Pancreas (tissue), 10 donors: ENCODE results near the gene KCNT2. TPM values are rescaled to one million over a fixed set of nuclear protein-coding genes. Genes with fewer than 3 reads are reported as not detected.
A peak's percentile ranks its signal among the peaks of the same experiment; 100 is the strongest.

Experiments
- ATAC-seq, 4 donors: fragments of 200-7000 bp; cut with Tn5 transposase; one replicate each; pipeline versions ENCODE4 v1.8.0 to v1.9.1; 2020; ENCODE audit warnings: mild to moderate bottlenecking in 4 of 4, moderate library complexity in 4 of 4
- DNase-seq, 6 donors: peaks; one replicate each; pipeline ENCODE4 v3.0.0-alpha.2; 2020
- FAIRE-seq: peaks from 2 replicates; lab custom pipeline; 2012; peaks lifted over from hg19 to GRCh38; lab: Jason Lieb, UNC
- H3K27ac ChIP-seq, 4 donors: fragments of 200-600 bp; sonication (generic); 1 replicate in 3 of 4; 2 replicates in 1 of 4; pipeline versions ENCODE4 v1.5.0 to v1.8.0; 2020
- H3K27me3 ChIP-seq, 4 donors: fragments of 200-600 bp; one replicate each; pipeline ENCODE4 v1.8.0; 2021
- H3K36me3 ChIP-seq, 3 donors: fragments of 200-600 bp; sonication (generic) in 1 of 3; one replicate each; pipeline versions ENCODE4 v1.5.0 to v1.8.0; 2020 to 2021
- H3K4me1 ChIP-seq, 3 donors: fragments of 200-600 bp; one replicate each; pipeline ENCODE4 v1.8.0; 2021
- H3K4me3 ChIP-seq, 4 donors: fragments of 200-600 bp; sonication (generic) in 2 of 4; one replicate each; pipeline versions ENCODE4 v1.5.0 to v1.8.0; 2020 to 2021
- H3K9me3 ChIP-seq, 4 donors: fragments of 200-600 bp; one replicate each; pipeline ENCODE4 v1.8.0; 2021
- WGBS, 2 donors: extraction: QIAGEN DNeasy Blood & Tissue Kit; methylation state at CpG; one replicate each; pipeline ENCODE4 v1.1.7; 2013; 5-methylcytosine and 5-hydroxymethylcytosine counted together
- intact Hi-C, 3 donors: fragments of 100-400 bp; cut with DNase I; formaldehyde crosslinking; loops; one replicate each; pipeline versions ENCODE4 v1.11.1 to v1.14.2; 2022
- polyA plus RNA-seq, 2 donors: library from polyadenylated mRNA; stranded (reverse); fragments of 200-250 nt; gene quantifications; one replicate each; pipeline ENCODE4 v1.2.3, GENCODE V29; 2013
- total RNA-seq, 6 donors: library from RNA; stranded (reverse); fragmentation: NEBNext Ultra II Directional in 4 of 6; extraction: Animal tissue kit (Norgen Biotek cat#: 25700) in 4 of 6; gene quantifications; one replicate each; pipeline versions ENCODE4 v1.2.1 to v1.2.4, GENCODE V29; 2021 to 2023
- TF ChIP-seq, protein P1 (sequence below), 4 donors: fragments of 200-600 bp; sonication (generic) in 3 of 4; IDR thresholded peaks; one replicate each; pipeline versions ENCODE4 v1.5.0 to v1.8.0; 2021; ENCODE audit warnings: antibody characterized with exemption in 4 of 4
- donor health status: healthy with polysubstance abuse.
- donor health status: DM: no; HTN: no; CAD: no; lungs with moderate emphysema.
- donor health status: DM: no; HTN: no; CAD: no.
- donor health status: control.
- donor health status: control.
- donor health status: Bipolar disorder and iron deficiency.
- donor health status: DM: yes; HTN: yes; CAD: no.
- donor health status: DM: no; HTN: no; CAD: no.
- donor health status: DM: no; HTN: no; CAD: no.
- donor health status: DM: yes; HTN: yes; CAD: no.

The KCNT2 gene
- total and polyA plus RNA-seq, 8 donors = 0.19 to 0.67 (median 0.42) TPM

DNA sequence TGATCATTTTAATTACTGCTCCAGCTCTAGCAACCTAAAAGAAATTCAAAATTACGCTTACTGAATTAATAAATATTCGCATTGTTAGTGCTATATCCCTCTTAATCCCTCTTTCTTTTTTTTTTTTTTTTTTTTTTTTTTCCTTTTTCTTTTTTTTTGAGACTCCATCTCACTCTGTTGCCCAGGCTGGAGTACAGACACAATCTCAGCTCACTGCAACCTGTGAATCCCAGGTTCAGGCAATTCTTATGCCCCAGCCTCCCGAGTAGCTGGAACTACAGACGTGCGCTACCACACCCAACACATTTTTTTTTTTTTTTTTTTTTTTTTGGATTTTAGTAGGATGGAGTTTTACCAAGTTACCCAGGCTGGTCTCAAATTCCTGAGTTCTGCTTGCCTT is 157.1 kb downstream of the KCNT2 start:
- FAIRE-seq (no peak), ATAC-seq (no peak), DNase-seq (no peak)
- no peak overlapping the region for H3K4me3 ChIP-seq
- intact Hi-C loops = no loop called here
- 85 to 90% methylated on average over 5 of the region's 5 CpGs for WGBS, 2 donors
- no peaks in the 10 kb centered on the region for H3K36me3 ChIP-seq
- H3K27ac ChIP-seq = no peak overlapping the region
- H3K9me3 ChIP-seq = no peaks in the 10 kb centered on the region
- H3K27me3 ChIP-seq = no peaks in the 10 kb centered on the region
- H3K4me1 ChIP-seq = no peaks in the 10 kb centered on the region
- TF ChIP-seq, protein P1, sequence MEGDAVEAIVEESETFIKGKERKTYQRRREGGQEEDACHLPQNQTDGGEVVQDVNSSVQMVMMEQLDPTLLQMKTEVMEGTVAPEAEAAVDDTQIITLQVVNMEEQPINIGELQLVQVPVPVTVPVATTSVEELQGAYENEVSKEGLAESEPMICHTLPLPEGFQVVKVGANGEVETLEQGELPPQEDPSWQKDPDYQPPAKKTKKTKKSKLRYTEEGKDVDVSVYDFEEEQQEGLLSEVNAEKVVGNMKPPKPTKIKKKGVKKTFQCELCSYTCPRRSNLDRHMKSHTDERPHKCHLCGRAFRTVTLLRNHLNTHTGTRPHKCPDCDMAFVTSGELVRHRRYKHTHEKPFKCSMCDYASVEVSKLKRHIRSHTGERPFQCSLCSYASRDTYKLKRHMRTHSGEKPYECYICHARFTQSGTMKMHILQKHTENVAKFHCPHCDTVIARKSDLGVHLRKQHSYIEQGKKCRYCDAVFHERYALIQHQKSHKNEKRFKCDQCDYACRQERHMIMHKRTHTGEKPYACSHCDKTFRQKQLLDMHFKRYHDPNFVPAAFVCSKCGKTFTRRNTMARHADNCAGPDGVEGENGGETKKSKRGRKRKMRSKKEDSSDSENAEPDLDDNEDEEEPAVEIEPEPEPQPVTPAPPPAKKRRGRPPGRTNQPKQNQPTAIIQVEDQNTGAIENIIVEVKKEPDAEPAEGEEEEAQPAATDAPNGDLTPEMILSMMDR (IDR thresholded peaks at IDR 0.05) = no peak

DNA sequence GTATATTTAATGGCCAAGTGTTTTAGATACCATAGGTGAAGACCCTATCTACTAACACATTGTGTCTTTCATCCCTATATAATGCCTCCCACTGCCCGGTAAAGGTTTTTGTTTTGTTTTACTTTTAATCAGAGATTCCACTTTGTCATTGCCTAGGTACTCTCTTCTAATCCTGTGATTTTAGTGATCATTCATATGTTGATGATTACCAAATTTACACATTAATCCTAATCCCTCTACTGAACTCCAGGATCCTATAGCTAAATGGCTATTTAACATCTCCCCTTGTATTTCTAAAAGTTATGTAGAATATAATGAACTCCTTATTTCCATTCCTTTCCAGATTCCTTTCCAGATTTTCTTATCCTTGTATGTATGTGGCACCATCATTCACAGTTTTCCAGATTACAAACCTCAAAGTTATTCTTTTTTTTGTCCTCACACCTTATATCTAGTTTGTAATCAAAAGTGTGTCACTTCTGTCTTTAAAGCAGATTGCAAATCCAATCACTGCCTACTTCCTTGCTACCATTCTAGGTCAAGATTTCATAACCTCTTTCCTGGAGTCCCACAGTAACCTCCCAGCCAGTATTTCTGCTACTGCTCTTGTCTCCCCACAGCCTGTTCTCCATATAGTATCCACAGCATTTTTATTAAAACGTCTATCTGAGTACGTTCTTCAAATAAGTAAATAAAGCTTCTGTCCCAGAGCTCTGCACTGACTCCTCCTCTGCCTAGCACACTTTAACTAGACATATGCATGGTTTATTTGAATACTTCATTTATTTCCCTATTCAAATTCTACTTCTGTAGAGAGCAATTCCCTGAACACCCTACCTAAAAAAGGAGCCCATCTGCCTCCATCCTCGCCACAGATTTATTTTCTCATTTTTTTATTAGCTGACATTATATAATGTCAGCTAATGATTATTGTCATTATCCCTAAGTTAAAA is 157.8 kb downstream of the KCNT2 start:
- ATAC-seq = peak in 1 of 4 donors; percentile 33
- TF ChIP-seq, protein P1 (IDR thresholded peaks at IDR 0.05) = no peak
- no peak overlapping the region for H3K27ac ChIP-seq
- no peak for DNase-seq
- intact Hi-C loops = no loop called here
- FAIRE-seq = no peak
- H3K4me1 ChIP-seq = peaks cover 0 to 3% (median 0%) of the 10 kb centered on the region in 3 donors
- no peak overlapping the region for H3K4me3 ChIP-seq
- WGBS, 2 donors = 43 to 46% methylated on average over 4 of the region's 4 CpGs
- H3K9me3 ChIP-seq = no peaks in the 10 kb centered on the region
- no peaks in the 10 kb centered on the region for H3K36me3 ChIP-seq
- no peaks in the 10 kb centered on the region for H3K27me3 ChIP-seq

- no peaks in the 10 kb centered on the region for H3K27me3 ChIP-seq
- FAIRE-seq (no peak), ATAC-seq (no peak), DNase-seq (no peak)
- intact Hi-C loops = no loop called here
- H3K27ac ChIP-seq = no peak overlapping the region
- peaks cover 0 to 5% (median 0%) of the 10 kb centered on the region in 3 donors for H3K4me1 ChIP-seq
- H3K9me3 ChIP-seq = no peaks in the 10 kb centered on the region
- TF ChIP-seq, protein P1 (IDR thresholded peaks at IDR 0.05) = no peak
- no peaks in the 10 kb centered on the region for H3K36me3 ChIP-seq
- no peak overlapping the region for H3K4me3 ChIP-seq
These were observed 158.8 kb downstream of the KCNT2 start for GRCh38 chr1:196449460-196449859.

- WGBS, 2 donors = 77 to 90% methylated on average over 1 of the region's 1 CpG
- Histone ChIP-seq H3K4me3 (no peak overlapping the region), H3K9me3 (no peaks in the 10 kb centered on the region), H3K27ac (no peak overlapping the region), H3K36me3 (no peaks in the 10 kb centered on the region), H3K27me3 (no peaks in the 10 kb centered on the region), H3K4me1 (peaks cover 0 to 11% (median 0%) of the 10 kb centered on the region in 3 donors)
- no peak for FAIRE-seq
- no peak for DNase-seq
- TF ChIP-seq, protein P1 (IDR thresholded peaks at IDR 0.05) = no peak
- intact Hi-C loops = no loop called here
- no peak for ATAC-seq
These were observed 162.5 kb downstream of the KCNT2 start for GRCh38 chr1:196445775-196446174.

- TF ChIP-seq, protein P1 (IDR thresholded peaks at IDR 0.05) = no peak
- H3K36me3 ChIP-seq = no peaks in the 10 kb centered on the region
- no peak for ATAC-seq
These were observed 163.6 kb downstream of the KCNT2 start for GRCh38 chr1:196444634-196445033.

More at GRCh38 chr1:196444634-196445033, 163.6 kb downstream of the KCNT2 start:
- peaks cover 0 to 11% (median 0%) of the 10 kb centered on the region in 3 donors for H3K4me1 ChIP-seq
- no peak overlapping the region for H3K4me3 ChIP-seq
- intact Hi-C loops = no loop called here
- DNase-seq (no peak), FAIRE-seq (no peak)
- no peaks in the 10 kb centered on the region for H3K27me3 ChIP-seq
- no peak overlapping the region for H3K27ac ChIP-seq
- no peaks in the 10 kb centered on the region for H3K9me3 ChIP-seq
